Right cardiac atrium (tissue), 5 donors: ENCODE results near the gene C1orf159. TPM values are rescaled to one million over a fixed set of nuclear protein-coding genes. Genes with fewer than 3 reads are reported as not detected.
"Not testable (repeated sequence)": the region's sequence is repeated elsewhere in the genome, so short reads cannot be mapped to it uniquely, and the experiment has no call there.

ENCODE experiments used
- ATAC-seq, 2 donors: fragments of 200-7000 bp; cut with Tn5 transposase; one replicate each; pipeline versions ENCODE4 v1.8.0 to v1.9.1; 2020; ENCODE audit warnings: moderate library complexity in 2 of 2, mild to moderate bottlenecking in 1 of 2
- DNase-seq, 3 donors: peaks; one replicate each; pipeline ENCODE4 v3.0.0-alpha.2; 2020
- H3K27ac ChIP-seq: one replicate; pipeline ENCODE4 v1.5.1; 2013; ENCODE audit warnings: mild to moderate bottlenecking, low read length, control low read depth, moderate library complexity
- H3K27me3 ChIP-seq: one replicate; pipeline ENCODE4 v1.6.1; 2013; ENCODE audit not compliant: control insufficient read depth, insufficient read depth
- H3K4me1 ChIP-seq: one replicate; pipeline ENCODE4 v1.6.1; 2013; ENCODE audit warnings: low read length; ENCODE audit not compliant: control insufficient read depth, insufficient read depth
- H3K4me3 ChIP-seq: one replicate; pipeline ENCODE4 v1.5.1; 2013; ENCODE audit warnings: low read length, control low read depth
- H3K9me3 ChIP-seq: one replicate; pipeline ENCODE4 v1.6.1; 2013; ENCODE audit warnings: low read length; ENCODE audit not compliant: control insufficient read depth
- WGBS: extraction: QIAGEN DNeasy Blood & Tissue Kit; methylation state at CpG from one replicate; pipeline ENCODE4 v1.1.7; 2013; 5-methylcytosine and 5-hydroxymethylcytosine counted together
- intact Hi-C, 4 donors: fragments of 100-400 bp; cut with DNase I; formaldehyde crosslinking; loops; one replicate each; pipeline versions ENCODE4 v1.11.0 to v1.14.0; 2022 to 2023
- polyA plus RNA-seq: library from polyadenylated mRNA; stranded (reverse); fragments of 200-250 nt; gene quantifications from one replicate; pipeline ENCODE4 v1.2.3, GENCODE V29; 2013
- total RNA-seq, 4 donors: library from RNA; stranded (reverse); fragmentation: NEBNext Ultra II Directional; extraction: Animal tissue kit (Norgen Biotek cat#: 25700); gene quantifications; one replicate each; pipeline ENCODE4 v1.2.1, GENCODE V29; 2021
- donor health status: healthy with polysubstance abuse.
- donor health status: DM: no; HTN: yes; CAD: no.
- donor health status: DM: no; HTN: no; CAD: no.
- donor health status: DM: no; HTN: yes; CAD: no; lungs with severe emphysema.
- donor health status: DM: yes; HTN: yes; CAD: no.

The C1orf159 gene
- total and polyA plus RNA-seq, 5 donors, result 4.9 to 6.8 (median 5.5) TPM

DNA sequence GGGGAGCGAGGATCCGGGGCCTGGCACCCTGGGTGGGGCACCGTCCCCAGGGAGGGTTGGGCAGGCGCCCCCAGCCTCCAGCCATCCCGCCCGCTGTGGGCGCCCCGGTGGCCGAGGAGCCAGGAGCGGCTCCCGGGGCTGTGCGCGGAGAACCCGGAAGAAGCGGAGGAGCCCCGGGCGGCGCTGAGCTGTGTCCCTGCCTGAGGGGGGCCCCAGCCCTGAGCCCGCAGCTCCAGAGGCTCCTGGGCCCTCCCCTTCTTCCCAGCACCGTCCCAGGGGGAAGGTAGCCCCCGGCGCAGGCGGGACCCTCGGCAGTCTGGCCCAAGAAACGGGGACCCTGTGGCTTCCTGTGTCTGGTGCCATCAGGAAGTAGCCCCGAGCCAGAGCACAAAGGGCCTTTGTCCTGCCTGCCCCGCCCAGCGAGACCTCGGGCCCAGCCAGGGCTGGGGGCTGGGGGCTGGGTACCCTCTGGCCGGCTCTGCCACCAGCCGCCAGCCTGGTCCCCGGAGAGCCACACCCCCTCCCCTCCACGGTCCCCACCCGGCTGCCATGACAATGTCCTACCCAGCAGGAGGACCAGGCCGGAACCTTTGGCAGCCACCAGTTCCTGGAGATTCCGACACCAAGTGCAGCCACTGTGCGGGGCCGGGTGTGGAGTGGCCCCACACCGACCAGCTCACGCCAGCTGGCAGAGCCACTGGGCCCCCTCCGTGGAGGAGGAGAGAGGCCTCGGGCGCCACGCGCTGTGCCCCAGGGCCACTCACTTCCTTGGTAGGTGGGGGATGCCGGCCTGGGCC is 42.2 kb upstream of the C1orf159 start:
- Histone ChIP-seq H3K27ac (peak overlapping the region; percentile 98), H3K4me3 (peak overlapping the region; percentile 71), H3K4me1 (no peaks in the 10 kb centered on the region), H3K27me3 (no peaks in the 10 kb centered on the region), H3K9me3 (no peaks in the 10 kb centered on the region)
- intact Hi-C loops, result no loop called here
- ATAC-seq (peak; percentile 63 to 72), DNase-seq (peak; percentile 77 to 89 (median 88))
- WGBS, result 8% methylated on average over 46 of the region's 46 CpGs

DNA sequence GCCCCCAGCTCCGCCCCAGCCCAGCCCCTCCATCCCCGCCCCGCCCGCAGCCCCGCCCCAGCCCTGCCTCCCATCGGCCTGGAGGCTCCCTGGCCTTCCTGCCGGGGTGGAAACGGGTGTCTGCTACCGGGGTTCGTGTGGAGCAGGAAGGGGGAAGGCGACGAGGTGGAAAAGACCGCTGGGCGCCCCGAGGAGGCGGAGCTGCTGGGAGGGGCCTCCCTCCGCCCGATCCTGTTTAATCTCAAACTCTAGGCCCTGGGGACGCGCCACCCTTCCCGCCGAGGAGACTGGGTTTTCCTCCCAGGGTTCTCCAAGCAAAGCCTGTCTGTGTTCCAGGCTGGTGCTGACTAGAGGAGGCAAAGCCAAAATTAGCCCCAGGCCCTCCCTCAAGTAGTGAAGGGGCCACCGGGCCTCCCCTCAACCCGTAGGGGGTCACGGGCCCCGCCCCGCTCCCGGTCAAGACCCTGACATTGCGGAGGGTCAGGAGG is 41.6 kb upstream of the C1orf159 start:
- DNase-seq (peak; percentile 93 to 97 (median 96)), ATAC-seq (peak; percentile 94)
- H3K27ac ChIP-seq, result peak overlapping the region; percentile 98
- no peaks in the 10 kb centered on the region for H3K27me3 ChIP-seq
- intact Hi-C loops, result no loop called here
- H3K4me3 ChIP-seq, result peak overlapping the region; percentile 71
- under 1% methylated on average over 29 of the region's 29 CpGs for WGBS
- no peaks in the 10 kb centered on the region for H3K4me1 ChIP-seq
- H3K9me3 ChIP-seq, result no peaks in the 10 kb centered on the region

DNA sequence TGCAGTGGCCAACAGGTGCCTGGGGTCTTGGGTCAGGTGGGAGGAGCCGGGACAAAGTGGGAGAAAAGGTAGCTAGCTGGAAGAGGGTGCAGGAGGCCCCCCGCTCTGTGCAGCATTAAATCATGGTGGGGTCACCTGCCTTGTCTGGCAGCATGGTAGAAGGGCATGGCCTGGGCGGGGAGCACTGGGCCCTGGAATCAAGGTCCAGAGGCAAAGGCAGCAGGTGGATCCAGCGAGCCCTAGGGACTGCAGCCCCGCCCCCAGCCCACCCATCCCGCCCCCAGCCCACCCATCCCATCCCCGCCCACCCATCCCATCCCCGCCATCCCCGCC is 41.1 kb upstream of the C1orf159 start:
- H3K27ac ChIP-seq, result no peak overlapping the region
- H3K9me3 ChIP-seq, result no peaks in the 10 kb centered on the region
- no peaks in the 10 kb centered on the region for H3K4me1 ChIP-seq
- H3K27me3 ChIP-seq, result no peaks in the 10 kb centered on the region
- DNase-seq, result no peak
- WGBS, result 37% methylated on average over 8 of the region's 9 CpGs
- intact Hi-C loops, result no loop called here
- no peak overlapping the region for H3K4me3 ChIP-seq
- ATAC-seq, result no peak

DNA sequence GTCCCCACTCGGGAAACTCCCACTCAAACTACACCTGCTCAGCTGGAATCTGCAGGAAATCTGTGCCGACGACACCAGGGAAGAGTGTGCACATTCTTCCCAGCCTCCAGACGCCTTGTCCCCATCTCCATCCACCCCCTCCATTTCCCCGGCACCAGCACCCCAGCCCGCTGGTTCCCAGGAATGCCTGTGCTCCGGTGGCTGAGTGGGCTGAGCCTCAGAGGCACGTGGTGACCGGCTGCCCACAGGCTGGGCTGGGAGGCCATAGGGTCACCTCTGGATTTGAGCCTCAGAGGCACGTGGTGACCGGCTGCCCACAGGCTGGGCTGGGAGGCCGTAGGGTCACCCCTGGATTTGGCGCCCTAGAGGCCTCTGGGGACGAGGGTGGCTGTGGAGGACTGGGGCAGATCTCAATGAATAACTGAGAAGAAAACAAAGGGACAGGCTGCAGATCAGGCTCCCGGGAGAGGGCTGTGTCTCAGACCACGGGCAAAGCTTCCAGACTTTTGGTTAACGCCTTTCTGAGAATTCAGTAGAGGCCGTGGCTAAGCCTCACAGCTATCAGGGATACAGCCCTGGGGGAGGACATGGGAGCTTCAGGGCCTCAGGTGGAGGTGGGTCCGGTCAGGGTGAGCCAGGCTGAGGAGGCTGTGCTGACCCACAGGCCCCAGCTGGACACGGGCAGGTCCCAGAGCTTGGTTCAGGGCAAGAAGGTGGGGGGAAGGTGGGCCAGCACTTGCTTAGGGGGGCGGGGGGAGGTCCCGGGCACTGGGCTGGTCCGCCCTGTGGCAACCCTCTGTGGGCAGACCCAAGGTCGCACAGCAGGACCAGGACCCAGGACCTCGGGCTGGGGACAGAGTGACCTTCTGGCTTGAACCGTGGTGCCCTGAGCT is 40.5 kb upstream of the C1orf159 start:
- Histone ChIP-seq H3K27me3 (no peaks in the 10 kb centered on the region), H3K4me1 (no peaks in the 10 kb centered on the region), H3K27ac (no peak overlapping the region), H3K4me3 (no peak overlapping the region), H3K9me3 (no peaks in the 10 kb centered on the region)
- no peak for ATAC-seq
- 68% methylated on average over 26 of the region's 26 CpGs for WGBS
- intact Hi-C loops, result no loop called here
- no peak for DNase-seq

DNA sequence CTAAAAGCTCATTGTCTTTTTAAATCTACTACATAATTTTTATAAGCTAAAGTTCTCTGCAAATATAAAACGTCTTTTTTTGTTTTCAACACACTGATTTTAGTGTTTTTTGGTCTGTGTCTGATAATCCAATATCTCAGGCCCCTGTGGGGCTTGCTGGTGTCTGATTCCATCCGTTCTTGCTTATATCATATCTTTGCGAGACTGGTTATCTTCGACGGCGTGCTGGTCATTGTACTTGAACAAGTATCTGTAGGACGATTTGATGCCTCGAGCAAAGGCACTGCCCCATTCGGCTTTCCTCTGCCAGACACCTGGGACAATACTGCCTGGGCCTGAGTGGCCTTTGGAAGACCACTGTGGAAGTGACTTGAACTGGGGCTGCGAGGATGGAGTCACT is 39.4 kb upstream of the C1orf159 start:
- no peak for ATAC-seq
- no peak for DNase-seq
- H3K4me3 ChIP-seq, result no peak overlapping the region
- no peak overlapping the region for H3K27ac ChIP-seq
- H3K4me1 ChIP-seq, result no peaks in the 10 kb centered on the region
- no peaks in the 10 kb centered on the region for H3K9me3 ChIP-seq
- intact Hi-C loops, result no loop called here
- H3K27me3 ChIP-seq, result no peaks in the 10 kb centered on the region
- 54% methylated on average over 10 of the region's 10 CpGs for WGBS

DNA sequence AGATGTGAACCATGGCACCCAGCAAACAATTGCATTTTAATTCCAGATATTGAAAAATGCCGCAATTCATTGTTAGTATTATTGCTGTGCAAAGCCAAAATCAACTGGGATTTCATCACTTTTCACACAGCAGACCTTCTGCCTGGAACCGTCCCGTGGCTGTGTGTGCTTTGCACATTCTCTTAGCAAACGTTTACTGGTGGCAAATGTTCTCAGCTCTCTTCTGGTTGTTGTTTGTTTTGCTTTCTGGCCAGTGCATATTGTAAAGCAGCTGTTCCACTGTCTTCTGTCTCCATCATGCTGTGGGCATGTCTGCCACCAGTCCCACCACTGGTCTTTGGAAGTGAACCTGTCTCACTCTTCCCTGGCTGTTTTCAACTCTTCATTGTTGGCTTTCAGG is 38.0 kb upstream of the C1orf159 start:
- WGBS, result 59% methylated on average over 4 of the region's 4 CpGs
- intact Hi-C loops, result no loop called here

DNA sequence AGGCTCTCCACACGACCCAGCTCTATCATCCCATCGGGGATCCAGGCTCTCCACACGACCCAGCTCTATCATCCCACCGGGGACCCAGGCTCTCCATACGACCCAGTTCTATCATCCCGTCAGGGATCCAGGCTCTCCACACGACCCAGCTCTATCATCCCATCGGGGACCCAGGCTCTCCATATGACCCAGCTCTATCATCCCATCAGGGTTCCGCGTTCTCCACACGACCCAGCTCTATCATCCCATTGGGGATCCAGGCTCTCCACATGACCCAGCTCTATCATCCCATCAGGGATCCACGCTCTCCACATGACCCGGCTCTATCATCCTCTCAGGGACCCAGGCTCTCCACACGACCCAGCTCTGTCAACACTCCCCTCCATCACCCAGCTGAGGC is 37.3 kb upstream of the C1orf159 start:
- H3K9me3 ChIP-seq, H3K4me3 ChIP-seq, H3K27ac ChIP-seq, H3K4me1 ChIP-seq, ATAC-seq, DNase-seq, intact Hi-C loops, H3K27me3 ChIP-seq: not testable (repeated sequence)
- WGBS, result 91% methylated on average over 14 of the region's 14 CpGs

More for the DNA sequence above, 38.0 kb upstream of the C1orf159 start:
- no peak for ATAC-seq
- DNase-seq, result no peak
- H3K4me1 ChIP-seq, result no peaks in the 10 kb centered on the region
- H3K27ac ChIP-seq, result no peak overlapping the region
- H3K4me3 ChIP-seq, result no peak overlapping the region
- H3K27me3 ChIP-seq, result no peaks in the 10 kb centered on the region
- H3K9me3 ChIP-seq, result no peaks in the 10 kb centered on the region

DNA sequence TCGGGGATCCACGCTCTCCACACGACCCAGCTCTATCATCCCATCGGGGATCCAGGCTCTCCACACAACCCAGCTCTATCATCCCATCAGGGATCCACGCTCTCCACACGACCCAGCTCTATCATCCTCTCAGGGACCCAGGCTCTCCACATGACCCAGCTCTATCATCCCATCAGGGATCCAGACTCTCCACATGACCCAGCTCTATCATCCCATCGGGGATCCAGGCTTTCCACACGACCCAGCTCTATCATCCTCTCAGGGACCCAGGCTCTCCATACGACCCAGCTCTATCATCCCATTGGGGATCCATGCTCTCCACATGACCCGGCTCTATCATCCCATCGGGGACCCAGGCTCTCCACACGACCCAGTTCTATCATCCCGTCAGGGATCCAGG is 36.5 kb upstream of the C1orf159 start:
- 92% methylated on average over 13 of the region's 13 CpGs for WGBS
- DNase-seq, ATAC-seq, H3K4me3 ChIP-seq, H3K4me1 ChIP-seq, H3K9me3 ChIP-seq, H3K27me3 ChIP-seq, H3K27ac ChIP-seq, intact Hi-C loops: not testable (repeated sequence)

DNA sequence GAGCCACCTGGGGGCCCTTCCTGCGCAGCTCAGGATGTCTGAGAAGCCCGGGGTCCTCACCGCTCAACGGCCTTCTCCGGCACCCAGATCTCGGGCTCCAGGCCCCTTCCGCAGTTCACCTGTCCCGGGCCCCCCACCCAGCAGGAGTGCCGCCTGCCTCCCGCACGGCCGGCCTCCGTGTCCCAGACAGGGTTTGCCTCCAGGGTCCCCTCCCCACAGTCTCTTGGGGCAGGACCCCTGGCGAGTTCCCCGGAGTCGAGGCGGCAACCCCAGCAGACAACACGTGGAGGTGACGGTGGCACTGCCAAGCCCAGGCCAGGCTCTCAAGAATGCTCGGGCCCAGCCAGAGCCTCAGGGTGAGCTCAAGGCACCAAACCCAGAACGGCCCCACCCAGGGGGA is 35.4 kb upstream of the C1orf159 start:
- H3K27me3 ChIP-seq, result no peaks in the 10 kb centered on the region
- H3K4me3 ChIP-seq, result no peak overlapping the region
- no peak for ATAC-seq
- no peak overlapping the region for H3K27ac ChIP-seq
- H3K4me1 ChIP-seq, result no peaks in the 10 kb centered on the region
- intact Hi-C loops, result no loop called here
- DNase-seq, result no peak
- H3K9me3 ChIP-seq, result no peaks in the 10 kb centered on the region
- 94% methylated on average over 21 of the region's 21 CpGs for WGBS

DNA sequence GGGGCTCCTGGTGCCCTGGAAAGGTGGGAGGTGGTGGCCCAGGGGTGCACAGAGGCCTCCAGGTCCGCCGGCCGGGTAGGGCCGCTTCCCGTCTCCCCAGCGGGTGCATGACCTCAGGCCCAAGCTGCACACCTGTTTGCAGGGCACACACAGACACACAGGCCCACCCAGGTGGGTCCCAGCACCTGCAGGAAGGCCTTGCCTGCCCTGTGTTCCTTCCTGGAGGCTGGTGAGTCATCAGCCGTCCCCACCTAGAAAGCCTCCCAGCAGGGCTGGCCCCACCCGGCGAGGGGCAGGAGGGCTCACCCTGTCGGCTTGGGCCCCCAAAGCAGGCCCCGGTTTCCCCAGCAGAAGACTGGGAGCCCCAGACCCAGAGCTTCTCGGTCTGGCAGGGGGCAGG is 34.2 kb upstream of the C1orf159 start:
- no peaks in the 10 kb centered on the region for H3K4me1 ChIP-seq
- no peaks in the 10 kb centered on the region for H3K27me3 ChIP-seq
- intact Hi-C loops, result no loop called here
- DNase-seq, result no peak
- H3K27ac ChIP-seq, result no peak overlapping the region
- H3K9me3 ChIP-seq, result no peaks in the 10 kb centered on the region
- H3K4me3 ChIP-seq, result no peak overlapping the region
- ATAC-seq, result peak in 1 of 2 donors; percentile 17
- WGBS, result 80% methylated on average over 12 of the region's 12 CpGs

DNA sequence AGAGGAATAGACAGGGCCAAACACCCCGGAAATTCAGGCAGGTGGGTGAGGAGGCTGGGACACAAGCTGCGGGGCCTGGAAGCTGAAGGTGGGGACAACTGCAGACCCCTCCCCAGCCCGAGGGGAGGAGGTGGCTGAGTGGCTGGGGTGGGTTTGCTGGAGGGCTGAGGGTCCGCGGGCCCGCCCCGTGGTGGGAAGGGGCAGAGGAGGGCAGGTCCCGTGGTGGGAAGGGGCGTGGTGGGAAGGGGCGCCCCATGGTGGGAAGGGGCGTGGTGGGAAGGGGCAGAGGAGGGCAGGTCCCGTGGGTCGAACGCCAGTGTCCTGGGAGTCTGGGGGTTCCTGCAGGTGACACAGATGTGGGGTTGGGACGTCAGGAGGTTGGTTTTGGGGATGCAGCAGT is 33.5 kb upstream of the C1orf159 start:
- intact Hi-C loops, result no loop called here
- DNase-seq (no peak), ATAC-seq (no peak)
- Histone ChIP-seq H3K9me3 (no peaks in the 10 kb centered on the region), H3K4me3 (no peak overlapping the region), H3K27me3 (no peaks in the 10 kb centered on the region), H3K27ac (no peak overlapping the region), H3K4me1 (no peaks in the 10 kb centered on the region)
- 84% methylated on average over 15 of the region's 15 CpGs for WGBS
